ENCODE results near the gene KIF16B. TPM values are rescaled to one million over a fixed set of nuclear protein-coding genes. Genes with fewer than 3 reads are reported as not detected.

Gene KIF16B
- total and polyA plus RNA-seq, 2 of the 13 experiments (the other 11 are each of a cell fraction or from before 2014, with no cell fraction given): 6.9 to 18.0 TPM

GRCh38 chr20:16573001-16573965 lies at the start of gene KIF16B (continued):
- TF ChIP-seq BCL3 (CRISPR knock-in tag; IDR thresholded peaks at IDR 0.05): peak; percentile 91
- peak; percentile 97 for TF ChIP-seq KMT2B (CRISPR knock-in tag; IDR thresholded peaks at IDR 0.05)
- peak; percentile 41 for TF ChIP-seq DBP (CRISPR knock-in tag; IDR thresholded peaks at IDR 0.05; ENCODE audit: not compliant biosample characterization)
- TF ChIP-seq ZNF678 (CRISPR knock-in tag; IDR thresholded peaks at IDR 0.05): peak; percentile 89; the same call in 1 of the 2 replicates
- 0 out of 2 replicates have a peak, but pooled peaks have one; percentile 13 for TF ChIP-seq RFX3 (CRISPR knock-in tag; IDR thresholded peaks at IDR 0.05)
- TF ChIP-seq LCORL (IDR thresholded peaks at IDR 0.05): no peak
- peak; percentile 97 for TF ChIP-seq LCORL (CRISPR knock-in tag; IDR thresholded peaks at IDR 0.05)
- peak; percentile 70; the same call in 1 of the 2 replicates for TF ChIP-seq RELA (CRISPR knock-in tag; IDR thresholded peaks at IDR 0.05)
- no peak; the same call in 1 of the 2 replicates for TF ChIP-seq THAP9 (CRISPR knock-in tag; IDR thresholded peaks at IDR 0.05; ENCODE audit: borderline replicate concordance)
- no peak for TF ChIP-seq ZBTB42 (CRISPR knock-in tag; IDR thresholded peaks at IDR 0.05)
- TF ChIP-seq NFE2L1 (CRISPR knock-in tag; IDR thresholded peaks at IDR 0.05; ENCODE audit: borderline replicate concordance): no peak
- no peak for TF ChIP-seq PHB2 (IDR thresholded peaks at IDR 0.05; ENCODE audit: partially characterized antibody)
- TF ChIP-seq ZNF580 (CRISPR knock-in tag; IDR thresholded peaks at IDR 0.05; ENCODE audit: borderline replicate concordance, low read depth): peak; percentile 82; the same call in 1 of the 2 replicates
- TF ChIP-seq ZNF619 (CRISPR knock-in tag; IDR thresholded peaks at IDR 0.05): peak; percentile 97; the same call in 1 of the 2 replicates
- TF ChIP-seq ZNF124 (CRISPR knock-in tag; IDR thresholded peaks at IDR 0.05): peak; percentile 68; the same call in 1 of the 2 replicates
- no peak for TF ChIP-seq NFE2 (CRISPR knock-in tag; IDR thresholded peaks at IDR 0.05)
- TF ChIP-seq ELF1 (CRISPR knock-in tag; IDR thresholded peaks at IDR 0.05): peak; percentile 89
- no peak for TF ChIP-seq ZXDC (CRISPR knock-in tag; IDR thresholded peaks at IDR 0.05)
- TF ChIP-seq PHF5A (CRISPR knock-in tag; IDR thresholded peaks at IDR 0.05; ENCODE audit: low read depth, unreplicated experiment): peak; percentile 81
- TF ChIP-seq ZNF749 (CRISPR knock-in tag; IDR thresholded peaks at IDR 0.05; ENCODE audit: borderline replicate concordance): peak; percentile 95; the same call in 1 of the 2 replicates
- no peak for TF ChIP-seq ZNF550 (CRISPR knock-in tag; IDR thresholded peaks at IDR 0.05; ENCODE audit: borderline replicate concordance)
